SK-N-SH treated with all-trans-retinoic acid at 6 μM for 48 hours (cell line): ENCODE measurements around the gene TTYH3.

Experiments used
- ARNTL ChIP-seq: fragments of 450-650 bp; formaldehyde crosslinking; IDR thresholded peaks from 2 replicates; pipeline ENCODE4 v1.5.0; 2020; ENCODE audit warnings: low read depth, mild to moderate bottlenecking, moderate library complexity, borderline replicate concordance
- BACH2 ChIP-seq: fragments of 250-450 bp; sonication (Bioruptor Pico); IDR thresholded peaks from 2 replicates; pipeline ENCODE4 v1.9.0; 2021; ENCODE audit warnings: mild to moderate bottlenecking, borderline replicate concordance
- CSRNP3 ChIP-seq: fragments of 250-450 bp; sonication (Bioruptor Pico); IDR thresholded peaks from 2 replicates; pipeline ENCODE4 v1.5.1; 2021; ENCODE audit warnings: mild to moderate bottlenecking, moderate library complexity
- ESRRG ChIP-seq: fragments of 250-450 bp; sonication (Bioruptor Pico); IDR thresholded peaks from 2 replicates; pipeline ENCODE4 v1.6.1; 2021; ENCODE audit warnings: mild to moderate bottlenecking
- OSR1 ChIP-seq: fragments of 250-450 bp; sonication (Bioruptor Pico); IDR thresholded peaks from 2 replicates; pipeline ENCODE4 v1.8.0; 2022; ENCODE audit warnings: moderate library complexity, mild to moderate bottlenecking, inconsistent platforms
- PPARA ChIP-seq: fragments of 250-450 bp; sonication (Bioruptor Pico); IDR thresholded peaks from 2 replicates; pipeline ENCODE4 v1.5.0; 2020; ENCODE audit warnings: mild to moderate bottlenecking, borderline replicate concordance
- RARB ChIP-seq: fragments of 250-450 bp; sonication (Bioruptor Pico); IDR thresholded peaks from 2 replicates; pipeline ENCODE4 v1.8.0; 2021; ENCODE audit warnings: mild to moderate bottlenecking, moderate library complexity
- TOX ChIP-seq: fragments of 250-450 bp; sonication (Bioruptor Pico); IDR thresholded peaks from 2 replicates; pipeline ENCODE4 v1.8.0; 2021; ENCODE audit warnings: mild to moderate bottlenecking, moderate library complexity, borderline replicate concordance
- ZFP30 ChIP-seq: fragments of 450-650 bp; formaldehyde crosslinking; IDR thresholded peaks from 2 replicates; pipeline ENCODE4 v1.5.0; 2022; ENCODE audit warnings: mild to moderate bottlenecking, moderate library complexity
- ZNF70 ChIP-seq: fragments of 450-650 bp; formaldehyde crosslinking; IDR thresholded peaks from 2 replicates; pipeline ENCODE4 v1.5.0; 2020; ENCODE audit warnings: mild to moderate bottlenecking, moderate library complexity
- TF ChIP-seq, protein P1 (sequence below): fragments of 250-450 bp; sonication (Bioruptor Pico); IDR thresholded peaks from 2 replicates; pipeline ENCODE4 v1.8.0; 2020; ENCODE audit warnings: mild to moderate bottlenecking, moderate library complexity, borderline replicate concordance
- TF ChIP-seq, protein P2 (sequence below): fragments of 250-450 bp; sonication (Bioruptor Pico); IDR thresholded peaks from 2 replicates; pipeline ENCODE4 v1.5.0; 2020; ENCODE audit warnings: mild to moderate bottlenecking, moderate library complexity
- TF ChIP-seq, protein P3 (sequence below): fragments of 250-450 bp; sonication (Bioruptor Pico); IDR thresholded peaks from 2 replicates; pipeline ENCODE4 v1.8.0; 2021; ENCODE audit warnings: low read depth, mild to moderate bottlenecking, moderate library complexity, borderline replicate concordance
- TF ChIP-seq, protein P4 (sequence below): fragments of 250-450 bp; sonication (Bioruptor Pico); IDR thresholded peaks from 2 replicates; pipeline ENCODE4 v1.5.1; 2020; ENCODE audit warnings: low read depth, mild to moderate bottlenecking, moderate library complexity

DNA sequence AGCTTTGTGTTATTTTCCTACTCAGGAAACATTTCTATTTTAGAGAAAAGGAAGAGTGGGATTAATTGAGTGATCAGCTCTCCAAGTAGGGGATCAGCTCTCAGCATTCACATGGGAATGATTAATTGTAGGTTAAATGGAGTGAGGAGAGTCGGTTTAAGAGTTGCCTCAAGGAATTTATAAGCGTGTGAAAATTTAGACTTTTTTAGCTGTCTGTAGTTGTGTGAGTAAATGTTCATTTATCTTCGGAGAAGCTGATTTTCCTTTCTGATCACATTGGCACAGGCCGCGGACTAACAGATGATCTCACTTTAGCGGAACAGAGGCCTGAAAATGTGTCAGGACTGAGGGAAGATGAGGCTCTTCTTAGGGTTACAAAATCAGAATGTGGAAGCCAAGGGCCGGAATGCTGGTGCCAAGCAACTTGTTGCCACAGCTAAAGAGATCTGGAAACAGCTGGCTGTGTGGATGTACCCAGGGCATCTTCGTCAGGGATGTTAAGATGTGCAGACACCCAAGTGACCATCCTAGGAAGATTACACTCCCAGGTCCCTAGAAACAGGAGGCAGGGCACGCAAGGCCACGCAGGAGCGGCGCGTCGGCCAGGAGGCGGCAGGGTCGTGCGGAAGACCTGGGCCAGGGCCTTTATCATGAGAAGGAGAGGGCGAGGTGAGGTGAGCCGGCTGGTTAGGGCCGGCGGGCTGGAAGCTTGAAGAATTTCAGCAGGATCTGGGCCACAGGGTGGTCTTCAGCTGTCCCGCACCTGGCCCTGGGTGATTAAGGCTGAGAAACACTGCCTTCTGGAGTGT is 35.1 kb upstream of the TTYH3 start:
- TF ChIP-seq ESRRG (CRISPR knock-in tag) (no peak), PPARA (no peak), ZFP30 (CRISPR knock-in tag) (no peak), CSRNP3 (no peak), TOX (CRISPR knock-in tag) (no peak), ARNTL (CRISPR knock-in tag) (no peak), RARB (CRISPR knock-in tag) (no peak), OSR1 (CRISPR knock-in tag) (no peak), ZNF70 (CRISPR knock-in tag) (no peak), BACH2 (no peak)
- TF ChIP-seq, protein P1, sequence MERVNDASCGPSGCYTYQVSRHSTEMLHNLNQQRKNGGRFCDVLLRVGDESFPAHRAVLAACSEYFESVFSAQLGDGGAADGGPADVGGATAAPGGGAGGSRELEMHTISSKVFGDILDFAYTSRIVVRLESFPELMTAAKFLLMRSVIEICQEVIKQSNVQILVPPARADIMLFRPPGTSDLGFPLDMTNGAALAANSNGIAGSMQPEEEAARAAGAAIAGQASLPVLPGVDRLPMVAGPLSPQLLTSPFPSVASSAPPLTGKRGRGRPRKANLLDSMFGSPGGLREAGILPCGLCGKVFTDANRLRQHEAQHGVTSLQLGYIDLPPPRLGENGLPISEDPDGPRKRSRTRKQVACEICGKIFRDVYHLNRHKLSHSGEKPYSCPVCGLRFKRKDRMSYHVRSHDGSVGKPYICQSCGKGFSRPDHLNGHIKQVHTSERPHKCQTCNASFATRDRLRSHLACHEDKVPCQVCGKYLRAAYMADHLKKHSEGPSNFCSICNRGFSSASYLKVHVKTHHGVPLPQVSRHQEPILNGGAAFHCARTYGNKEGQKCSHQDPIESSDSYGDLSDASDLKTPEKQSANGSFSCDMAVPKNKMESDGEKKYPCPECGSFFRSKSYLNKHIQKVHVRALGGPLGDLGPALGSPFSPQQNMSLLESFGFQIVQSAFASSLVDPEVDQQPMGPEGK (CRISPR knock-in tag): no peak
- TF ChIP-seq, protein P2, sequence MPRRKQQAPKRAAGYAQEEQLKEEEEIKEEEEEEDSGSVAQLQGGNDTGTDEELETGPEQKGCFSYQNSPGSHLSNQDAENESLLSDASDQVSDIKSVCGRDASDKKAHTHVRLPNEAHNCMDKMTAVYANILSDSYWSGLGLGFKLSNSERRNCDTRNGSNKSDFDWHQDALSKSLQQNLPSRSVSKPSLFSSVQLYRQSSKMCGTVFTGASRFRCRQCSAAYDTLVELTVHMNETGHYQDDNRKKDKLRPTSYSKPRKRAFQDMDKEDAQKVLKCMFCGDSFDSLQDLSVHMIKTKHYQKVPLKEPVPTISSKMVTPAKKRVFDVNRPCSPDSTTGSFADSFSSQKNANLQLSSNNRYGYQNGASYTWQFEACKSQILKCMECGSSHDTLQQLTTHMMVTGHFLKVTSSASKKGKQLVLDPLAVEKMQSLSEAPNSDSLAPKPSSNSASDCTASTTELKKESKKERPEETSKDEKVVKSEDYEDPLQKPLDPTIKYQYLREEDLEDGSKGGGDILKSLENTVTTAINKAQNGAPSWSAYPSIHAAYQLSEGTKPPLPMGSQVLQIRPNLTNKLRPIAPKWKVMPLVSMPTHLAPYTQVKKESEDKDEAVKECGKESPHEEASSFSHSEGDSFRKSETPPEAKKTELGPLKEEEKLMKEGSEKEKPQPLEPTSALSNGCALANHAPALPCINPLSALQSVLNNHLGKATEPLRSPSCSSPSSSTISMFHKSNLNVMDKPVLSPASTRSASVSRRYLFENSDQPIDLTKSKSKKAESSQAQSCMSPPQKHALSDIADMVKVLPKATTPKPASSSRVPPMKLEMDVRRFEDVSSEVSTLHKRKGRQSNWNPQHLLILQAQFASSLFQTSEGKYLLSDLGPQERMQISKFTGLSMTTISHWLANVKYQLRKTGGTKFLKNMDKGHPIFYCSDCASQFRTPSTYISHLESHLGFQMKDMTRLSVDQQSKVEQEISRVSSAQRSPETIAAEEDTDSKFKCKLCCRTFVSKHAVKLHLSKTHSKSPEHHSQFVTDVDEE: no peak
- TF ChIP-seq, protein P3, sequence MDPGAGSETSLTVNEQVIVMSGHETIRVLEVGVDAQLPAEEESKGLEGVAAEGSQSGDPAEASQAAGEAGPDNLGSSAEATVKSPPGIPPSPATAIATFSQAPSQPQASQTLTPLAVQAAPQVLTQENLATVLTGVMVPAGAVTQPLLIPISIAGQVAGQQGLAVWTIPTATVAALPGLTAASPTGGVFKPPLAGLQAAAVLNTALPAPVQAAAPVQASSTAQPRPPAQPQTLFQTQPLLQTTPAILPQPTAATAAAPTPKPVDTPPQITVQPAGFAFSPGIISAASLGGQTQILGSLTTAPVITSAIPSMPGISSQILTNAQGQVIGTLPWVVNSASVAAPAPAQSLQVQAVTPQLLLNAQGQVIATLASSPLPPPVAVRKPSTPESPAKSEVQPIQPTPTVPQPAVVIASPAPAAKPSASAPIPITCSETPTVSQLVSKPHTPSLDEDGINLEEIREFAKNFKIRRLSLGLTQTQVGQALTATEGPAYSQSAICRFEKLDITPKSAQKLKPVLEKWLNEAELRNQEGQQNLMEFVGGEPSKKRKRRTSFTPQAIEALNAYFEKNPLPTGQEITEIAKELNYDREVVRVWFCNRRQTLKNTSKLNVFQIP (CRISPR knock-in tag): no peak
- TF ChIP-seq, protein P4, sequence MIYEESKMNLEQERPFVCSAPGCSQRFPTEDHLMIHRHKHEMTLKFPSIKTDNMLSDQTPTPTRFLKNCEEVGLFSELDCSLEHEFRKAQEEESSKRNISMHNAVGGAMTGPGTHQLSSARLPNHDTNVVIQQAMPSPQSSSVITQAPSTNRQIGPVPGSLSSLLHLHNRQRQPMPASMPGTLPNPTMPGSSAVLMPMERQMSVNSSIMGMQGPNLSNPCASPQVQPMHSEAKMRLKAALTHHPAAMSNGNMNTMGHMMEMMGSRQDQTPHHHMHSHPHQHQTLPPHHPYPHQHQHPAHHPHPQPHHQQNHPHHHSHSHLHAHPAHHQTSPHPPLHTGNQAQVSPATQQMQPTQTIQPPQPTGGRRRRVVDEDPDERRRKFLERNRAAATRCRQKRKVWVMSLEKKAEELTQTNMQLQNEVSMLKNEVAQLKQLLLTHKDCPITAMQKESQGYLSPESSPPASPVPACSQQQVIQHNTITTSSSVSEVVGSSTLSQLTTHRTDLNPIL: no peak
